ENCODE results near the gene TEKT2. TPM values are rescaled to one million over a fixed set of nuclear protein-coding genes. Genes with fewer than 3 reads are reported as not detected.

Gene TEKT2
- total and polyA plus RNA-seq, 2 experiments from 2014 or later, result not detected

DNA sequence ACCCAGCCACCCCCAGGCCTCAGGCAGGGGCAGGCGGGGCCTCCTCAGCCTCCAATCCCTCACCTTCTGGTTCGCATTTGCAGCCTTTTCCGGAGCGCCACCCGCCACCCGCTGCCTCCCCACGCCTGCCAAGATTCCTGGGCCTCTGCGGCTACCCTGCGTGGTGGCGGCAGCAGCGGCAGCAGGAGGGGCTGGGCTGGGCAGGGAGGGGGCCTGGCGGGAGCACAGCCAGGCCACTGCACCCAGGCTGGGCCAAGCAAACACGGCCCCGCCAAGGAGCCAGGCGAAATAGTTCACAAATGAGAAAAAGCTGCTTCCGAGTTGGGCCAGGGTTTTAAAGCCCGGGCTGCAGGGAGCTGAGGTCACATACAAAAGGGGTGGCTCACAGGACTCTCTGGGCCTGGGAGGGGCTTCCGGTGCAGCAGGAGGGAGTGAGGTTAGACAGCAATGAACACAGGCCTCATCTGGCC, 31.3 kb downstream of the TEKT2 start:
- Histone ChIP-seq H3F3A (ENCODE audit: insufficient read depth) (peaks cover 19% of the 10 kb centered on the region), H2AFZ (peak overlapping the region; percentile 50), H3K36me3 (ENCODE audit: low read depth) (no peaks in the 10 kb centered on the region), H4K20me1 (ENCODE audit: insufficient read depth) (no peaks in the 10 kb centered on the region), H3K9me3 (ENCODE audit: low read depth) (no peaks in the 10 kb centered on the region), H3K27me3 (replicated peaks; ENCODE audit: insufficient read depth) (no peaks in the 10 kb centered on the region), H3K4me3 (peak overlapping the region; percentile 13), H3K9me2 (ENCODE audit: insufficient read depth) (no peaks in the 10 kb centered on the region), H3K9ac (peak overlapping the region; percentile 78), H3K4me1 (ENCODE audit: insufficient read depth) (peaks cover 21% of the 10 kb centered on the region), H3K27ac (peak overlapping the region; percentile 93), H3K4me2 (ENCODE audit: unreplicated experiment) (peak overlapping the region; percentile 57), H3K79me2 (ENCODE audit: insufficient read depth) (no peaks in the 10 kb centered on the region)
- WGBS, 2 experiments (ENCODE audit: low coverage in 1 of 2, low lambda C conversion rate in 2 of 2, missing lambda C conversion rate in 2 of 2), result 1 to 2% methylated on average over 15 to 18 of the region's 18 CpGs
- TF ChIP-seq EZH2phosphoT487 (IDR thresholded peaks at IDR 0.05; ENCODE audit: insufficient read depth, low read depth) (no peak), EZH2 (IDR thresholded peaks at IDR 0.05; ENCODE audit: insufficient read depth, poor library complexity, severe bottlenecking) (no peak)
- in situ Hi-C loops (cut with MboI), result no loop called here
- peak; percentile 92 for DNase-seq

DNA sequence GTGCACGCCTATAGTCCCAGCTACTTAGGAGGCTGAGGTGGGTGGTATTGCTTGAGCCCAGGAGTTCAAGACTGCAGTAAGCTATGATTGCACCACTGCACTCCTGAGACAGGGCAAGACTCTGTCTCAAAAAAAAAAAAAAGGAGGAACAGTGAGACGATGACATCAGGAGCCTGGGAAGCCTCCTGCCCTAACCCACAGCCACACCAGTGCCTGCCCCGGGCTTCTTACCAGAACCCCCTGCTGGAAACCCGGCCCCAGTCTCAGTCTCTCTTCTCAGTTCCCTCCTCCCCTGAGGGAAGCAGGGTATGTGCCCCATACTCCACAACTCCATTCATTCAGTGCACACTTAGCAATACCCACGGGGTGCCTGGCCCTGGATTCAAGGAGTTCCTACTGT, 32.0 kb downstream of the TEKT2 start:
- TF ChIP-seq EZH2 (IDR thresholded peaks at IDR 0.05; ENCODE audit: insufficient read depth, poor library complexity, severe bottlenecking) (no peak), EZH2phosphoT487 (IDR thresholded peaks at IDR 0.05; ENCODE audit: insufficient read depth, low read depth) (no peak)
- Histone ChIP-seq H3K79me2 (ENCODE audit: insufficient read depth) (no peaks in the 10 kb centered on the region), H3K4me1 (ENCODE audit: insufficient read depth) (peaks cover 21% of the 10 kb centered on the region), H3K27ac (peak overlapping the region; percentile 93), H3F3A (ENCODE audit: insufficient read depth) (peaks cover 19% of the 10 kb centered on the region), H3K4me3 (0 out of 2 replicates have a peak overlapping the region, but pooled peaks have one; percentile 13), H4K20me1 (ENCODE audit: insufficient read depth) (no peaks in the 10 kb centered on the region), H2AFZ (peak overlapping the region; percentile 19; the same call in 1 of the 2 replicates), H3K9me2 (ENCODE audit: insufficient read depth) (no peaks in the 10 kb centered on the region), H3K9me3 (ENCODE audit: low read depth) (no peaks in the 10 kb centered on the region), H3K4me2 (ENCODE audit: unreplicated experiment) (peak overlapping the region; percentile 57), H3K9ac (peak overlapping the region; percentile 78), H3K27me3 (replicated peaks; ENCODE audit: insufficient read depth) (no peaks in the 10 kb centered on the region), H3K36me3 (ENCODE audit: low read depth) (no peaks in the 10 kb centered on the region)
- peak; percentile 84 for DNase-seq
- 41 to 43% methylated on average over 5 of the region's 5 CpGs for WGBS, 2 experiments (ENCODE audit: low coverage in 1 of 2, low lambda C conversion rate in 2 of 2, missing lambda C conversion rate in 2 of 2)
- in situ Hi-C loops (cut with MboI), result no loop called here

DNA sequence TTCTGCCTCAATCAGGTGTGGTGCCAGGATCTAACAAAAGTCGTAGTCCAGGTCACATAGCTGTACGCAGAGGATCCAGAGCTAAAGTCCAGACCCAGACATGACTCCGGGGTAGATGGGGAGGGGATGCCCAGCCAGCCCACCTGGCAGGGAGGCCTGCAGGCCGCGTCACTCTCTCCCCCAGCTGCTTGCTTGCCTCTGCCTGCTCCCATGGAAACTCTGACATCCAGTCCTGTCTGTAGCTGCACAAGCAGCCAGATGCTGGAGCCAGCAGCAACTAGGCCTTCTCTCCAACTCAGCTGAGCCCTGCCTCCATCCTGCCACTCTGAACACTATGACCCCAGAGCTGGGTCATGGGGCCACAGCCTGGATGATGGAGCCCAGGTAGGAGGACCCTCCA, 33.0 kb downstream of the TEKT2 start:
- Histone ChIP-seq H3K4me2 (ENCODE audit: unreplicated experiment) (no peak overlapping the region), H3K9me2 (ENCODE audit: insufficient read depth) (no peaks in the 10 kb centered on the region), H3K27ac (peak overlapping the region; percentile 93), H3K9ac (no peak overlapping the region), H3K36me3 (ENCODE audit: low read depth) (no peaks in the 10 kb centered on the region), H4K20me1 (ENCODE audit: insufficient read depth) (no peaks in the 10 kb centered on the region), H3F3A (ENCODE audit: insufficient read depth) (peaks cover 19% of the 10 kb centered on the region), H3K4me3 (no peak overlapping the region), H3K4me1 (ENCODE audit: insufficient read depth) (peaks cover 21% of the 10 kb centered on the region), H2AFZ (no peak overlapping the region), H3K9me3 (ENCODE audit: low read depth) (no peaks in the 10 kb centered on the region), H3K79me2 (ENCODE audit: insufficient read depth) (no peaks in the 10 kb centered on the region), H3K27me3 (replicated peaks; ENCODE audit: insufficient read depth) (no peaks in the 10 kb centered on the region)
- TF ChIP-seq EZH2phosphoT487 (IDR thresholded peaks at IDR 0.05; ENCODE audit: insufficient read depth, low read depth) (no peak), EZH2 (IDR thresholded peaks at IDR 0.05; ENCODE audit: insufficient read depth, poor library complexity, severe bottlenecking) (no peak)
- in situ Hi-C loops (cut with MboI), result no loop called here
- 54 to 60% methylated on average over 5 of the region's 5 CpGs for WGBS, 2 experiments (ENCODE audit: low coverage in 1 of 2, low lambda C conversion rate in 2 of 2, missing lambda C conversion rate in 2 of 2)
- peak; percentile 41 for DNase-seq

DNA sequence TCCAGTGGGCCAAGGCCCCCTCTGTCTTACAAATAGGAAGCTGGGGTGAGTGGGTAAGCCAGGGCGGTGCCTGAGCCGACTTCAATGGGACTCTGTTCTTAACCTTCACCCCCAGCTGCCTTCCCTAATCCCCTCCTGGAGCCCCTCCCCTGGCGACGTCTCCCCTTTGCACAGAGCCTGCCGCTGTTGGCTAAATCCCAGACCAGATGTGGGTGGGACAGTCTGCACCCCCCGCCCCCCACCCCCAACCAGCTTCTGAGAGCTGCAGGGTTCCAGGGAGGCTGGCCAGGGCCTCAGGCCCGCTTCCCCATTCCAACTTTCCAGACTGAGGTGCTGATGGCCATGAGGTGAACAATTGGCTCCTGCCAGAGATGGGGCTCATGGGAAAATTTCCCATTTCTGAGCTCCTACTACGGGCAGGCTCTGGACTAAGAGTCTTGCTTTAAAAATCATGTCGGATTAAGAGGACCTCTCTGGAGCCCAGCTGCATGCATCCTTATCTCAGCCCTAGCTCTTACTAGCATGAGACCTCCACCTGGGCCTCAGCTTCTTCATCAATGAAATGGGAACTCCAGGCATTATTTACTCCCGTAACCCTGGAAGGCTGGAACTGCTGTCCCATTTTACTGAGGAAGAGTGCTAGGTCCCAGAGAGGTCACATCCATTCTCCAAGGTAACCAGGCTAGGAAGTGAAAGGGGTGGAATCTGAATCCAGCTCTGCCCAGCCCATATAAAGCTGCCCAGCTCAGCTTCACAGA, 34.7 kb downstream of the TEKT2 start:
- no peaks in the 10 kb centered on the region for H3K79me2 ChIP-seq (ENCODE audit: insufficient read depth)
- H3K4me2 ChIP-seq (ENCODE audit: unreplicated experiment), result no peak overlapping the region
- H3K4me1 ChIP-seq (ENCODE audit: insufficient read depth), result peaks cover 21% of the 10 kb centered on the region
- no peak overlapping the region for H3K4me3 ChIP-seq
- WGBS, 2 experiments (ENCODE audit: low coverage in 1 of 2, low lambda C conversion rate in 2 of 2, missing lambda C conversion rate in 2 of 2), result 66 to 79% methylated on average over 9 to 10 of the region's 10 CpGs
- in situ Hi-C loops (cut with MboI), result no loop called here
- no peaks in the 10 kb centered on the region for H3K9me2 ChIP-seq (ENCODE audit: insufficient read depth)
- H3F3A ChIP-seq (ENCODE audit: insufficient read depth), result peaks cover 19% of the 10 kb centered on the region
- H4K20me1 ChIP-seq (ENCODE audit: insufficient read depth), result no peaks in the 10 kb centered on the region
- no peaks in the 10 kb centered on the region for H3K9me3 ChIP-seq (ENCODE audit: low read depth)
- H3K9ac ChIP-seq, result no peak overlapping the region
- TF ChIP-seq EZH2phosphoT487 (IDR thresholded peaks at IDR 0.05; ENCODE audit: insufficient read depth, low read depth) (no peak), EZH2 (IDR thresholded peaks at IDR 0.05; ENCODE audit: insufficient read depth, poor library complexity, severe bottlenecking) (no peak)
- H2AFZ ChIP-seq, result no peak overlapping the region
- H3K27ac ChIP-seq, result no peak overlapping the region
- H3K36me3 ChIP-seq (ENCODE audit: low read depth), result no peaks in the 10 kb centered on the region
- no peaks in the 10 kb centered on the region for H3K27me3 ChIP-seq (replicated peaks; ENCODE audit: insufficient read depth)
- DNase-seq, result no peak

All from GM23248 (cell line).